ENCODE data around the gene CABP2.

- TF ChIP-seq CTCF (IDR thresholded peaks at IDR 0.05) (peak; percentile 32 to 91 (median 76)), POLR2A (IDR thresholded peaks at IDR 0.05) (no peak)
Observed at GRCh38 chr11:67572747-67573419, 49.6 kb upstream of the CABP2 start.

Measured in Peyer's patch (tissue), 4 donors.